ENCODE results near the gene C5orf34. TPM values are rescaled to one million over a fixed set of nuclear protein-coding genes. Genes with fewer than 3 reads are reported as not detected.

C5orf34 gene
- total and polyA plus RNA-seq, 9 of the 15 experiments (the other 6 are each of a cell fraction or from before 2014, with no cell fraction given): 13.2 to 32.6 (median 20.7) TPM

GRCh38 chr5:43482490-43483297 is 32.3 kb downstream of the C5orf34 start (continued):
- TF ChIP-seq ZBTB5 (IDR thresholded peaks at IDR 0.05): no peak
- TF ChIP-seq HMG20B (CRISPR knock-in tag; IDR thresholded peaks at IDR 0.05): no peak
- peak; percentile 28; the same call in 1 of the 2 replicates for TF ChIP-seq ZNF175 (CRISPR knock-in tag; IDR thresholded peaks at IDR 0.05; ENCODE audit: low read depth)
- no peak for TF ChIP-seq MCM3 (IDR thresholded peaks at IDR 0.05)
- no peak for TF ChIP-seq PRPF4 (IDR thresholded peaks at IDR 0.05; ENCODE audit: insufficient read depth, low read depth, low read length, poor library complexity, severe bottlenecking)
- TF ChIP-seq, protein P1, sequence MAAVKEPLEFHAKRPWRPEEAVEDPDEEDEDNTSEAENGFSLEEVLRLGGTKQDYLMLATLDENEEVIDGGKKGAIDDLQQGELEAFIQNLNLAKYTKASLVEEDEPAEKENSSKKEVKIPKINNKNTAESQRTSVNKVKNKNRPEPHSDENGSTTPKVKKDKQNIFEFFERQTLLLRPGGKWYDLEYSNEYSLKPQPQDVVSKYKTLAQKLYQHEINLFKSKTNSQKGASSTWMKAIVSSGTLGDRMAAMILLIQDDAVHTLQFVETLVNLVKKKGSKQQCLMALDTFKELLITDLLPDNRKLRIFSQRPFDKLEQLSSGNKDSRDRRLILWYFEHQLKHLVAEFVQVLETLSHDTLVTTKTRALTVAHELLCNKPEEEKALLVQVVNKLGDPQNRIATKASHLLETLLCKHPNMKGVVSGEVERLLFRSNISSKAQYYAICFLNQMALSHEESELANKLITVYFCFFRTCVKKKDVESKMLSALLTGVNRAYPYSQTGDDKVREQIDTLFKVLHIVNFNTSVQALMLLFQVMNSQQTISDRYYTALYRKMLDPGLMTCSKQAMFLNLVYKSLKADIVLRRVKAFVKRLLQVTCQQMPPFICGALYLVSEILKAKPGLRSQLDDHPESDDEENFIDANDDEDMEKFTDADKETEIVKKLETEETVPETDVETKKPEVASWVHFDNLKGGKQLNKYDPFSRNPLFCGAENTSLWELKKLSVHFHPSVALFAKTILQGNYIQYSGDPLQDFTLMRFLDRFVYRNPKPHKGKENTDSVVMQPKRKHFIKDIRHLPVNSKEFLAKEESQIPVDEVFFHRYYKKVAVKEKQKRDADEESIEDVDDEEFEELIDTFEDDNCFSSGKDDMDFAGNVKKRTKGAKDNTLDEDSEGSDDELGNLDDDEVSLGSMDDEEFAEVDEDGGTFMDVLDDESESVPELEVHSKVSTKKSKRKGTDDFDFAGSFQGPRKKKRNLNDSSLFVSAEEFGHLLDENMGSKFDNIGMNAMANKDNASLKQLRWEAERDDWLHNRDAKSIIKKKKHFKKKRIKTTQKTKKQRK (IDR thresholded peaks at IDR 0.05; ENCODE audit: borderline replicate concordance, low read depth, low read length): no peak
- TF ChIP-seq LEF1 (IDR thresholded peaks at IDR 0.05): no peak
- 0 out of 2 replicates have a peak, but pooled peaks have one; percentile 22 for TF ChIP-seq NFATC3 (IDR thresholded peaks at IDR 0.05)
- TF ChIP-seq MYNN (IDR thresholded peaks at IDR 0.05): no peak
- TF ChIP-seq MYNN (CRISPR knock-in tag; IDR thresholded peaks at IDR 0.05): no peak
- TF ChIP-seq ZSCAN29 (IDR thresholded peaks at IDR 0.05): no peak
- no peak for TF ChIP-seq ZNF124 (CRISPR knock-in tag; IDR thresholded peaks at IDR 0.05)
- TF ChIP-seq ERF (CRISPR knock-in tag; IDR thresholded peaks at IDR 0.05): no peak
- TF ChIP-seq BACH1 (tag; IDR thresholded peaks at IDR 0.05): no peak
- no peak for TF ChIP-seq GABPB2 (CRISPR knock-in tag; conservative IDR thresholded peaks at IDR 0.05)

Data from K562 (cell line).